Body of pancreas (tissue), 4 donors: Measurements from ENCODE around the gene YIPF7.

ENCODE experiments used
- POLR2A ChIP-seq, 3 donors: fragments of 450-650 bp; IDR thresholded peaks; one replicate each; pipeline ENCODE4 v1.6.1; 2016; ENCODE audit warnings: antibody characterized with exemption in 3 of 3, mild to moderate bottlenecking in 2 of 3
- TF ChIP-seq, protein P1 (sequence below), 7 experiments: fragments of 450-650 bp in 4 of 7; fragments of 200-600 bp in 3 of 7; sonication (generic) in 3 of 7; IDR thresholded peaks; one replicate each; pipeline ENCODE4 v1.5.1; 2016 to 2019; ENCODE audit warnings: antibody characterized with exemption in 7 of 7

DNA sequence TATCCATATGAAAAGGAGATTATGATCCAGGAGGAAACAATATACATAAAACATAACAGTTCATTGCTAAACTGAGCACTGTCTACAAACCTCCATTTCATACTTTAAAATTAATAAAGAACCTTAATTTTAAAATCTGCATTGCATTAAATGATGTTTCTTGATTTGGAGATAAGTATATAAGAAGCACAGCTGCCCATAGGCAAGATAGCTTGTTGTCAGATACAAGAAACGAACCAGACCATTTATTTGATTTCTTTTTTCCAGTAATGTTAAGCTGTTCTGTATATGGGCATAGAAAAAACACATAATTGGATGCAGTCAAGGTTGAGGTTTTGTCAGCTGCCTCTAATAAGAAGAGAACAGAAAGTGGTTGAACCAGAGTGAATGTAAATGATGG is 33.2 kb upstream of the YIPF7 start:
- TF ChIP-seq, protein P1, sequence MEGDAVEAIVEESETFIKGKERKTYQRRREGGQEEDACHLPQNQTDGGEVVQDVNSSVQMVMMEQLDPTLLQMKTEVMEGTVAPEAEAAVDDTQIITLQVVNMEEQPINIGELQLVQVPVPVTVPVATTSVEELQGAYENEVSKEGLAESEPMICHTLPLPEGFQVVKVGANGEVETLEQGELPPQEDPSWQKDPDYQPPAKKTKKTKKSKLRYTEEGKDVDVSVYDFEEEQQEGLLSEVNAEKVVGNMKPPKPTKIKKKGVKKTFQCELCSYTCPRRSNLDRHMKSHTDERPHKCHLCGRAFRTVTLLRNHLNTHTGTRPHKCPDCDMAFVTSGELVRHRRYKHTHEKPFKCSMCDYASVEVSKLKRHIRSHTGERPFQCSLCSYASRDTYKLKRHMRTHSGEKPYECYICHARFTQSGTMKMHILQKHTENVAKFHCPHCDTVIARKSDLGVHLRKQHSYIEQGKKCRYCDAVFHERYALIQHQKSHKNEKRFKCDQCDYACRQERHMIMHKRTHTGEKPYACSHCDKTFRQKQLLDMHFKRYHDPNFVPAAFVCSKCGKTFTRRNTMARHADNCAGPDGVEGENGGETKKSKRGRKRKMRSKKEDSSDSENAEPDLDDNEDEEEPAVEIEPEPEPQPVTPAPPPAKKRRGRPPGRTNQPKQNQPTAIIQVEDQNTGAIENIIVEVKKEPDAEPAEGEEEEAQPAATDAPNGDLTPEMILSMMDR (IDR thresholded peaks at IDR 0.05): no peak
- TF ChIP-seq POLR2A (IDR thresholded peaks at IDR 0.05): no peak
